WTC11 (cell line): ENCODE measurements around the gene MTSS2. TPM values are rescaled to one million over a fixed set of nuclear protein-coding genes. Genes with fewer than 3 reads are reported as not detected.
"Not testable (repeated sequence)": the region's sequence is repeated elsewhere in the genome, so short reads cannot be mapped to it uniquely, and the experiment has no call there.

ENCODE experiments used
- ATAC-seq: fragments of 200-7000 bp; cut with Tn5 transposase; 2 replicates; pipeline ENCODE4 v1.10.0; 2021; ENCODE audit warnings: mild to moderate bottlenecking, moderate library complexity
- CTCF ChIA-PET: fragments of 300-600 bp; sonication (Branson Sonifier 250); formaldehyde crosslinking; loops from one replicate; lab custom pipeline; 2021; ENCODE audit warnings: antibody characterized with exemption; lab: Charles Lee
- POLR2A ChIA-PET: fragments of 350-600 bp; sonication (Branson Sonifier 250); formaldehyde crosslinking; loops from one replicate; lab custom pipeline; 2021; ENCODE audit warnings: antibody characterized with exemption; lab: Charles Lee
- DNase-seq: peaks from one replicate; pipeline ENCODE4 v3.0.0; 2021; ENCODE audit warnings: low spot score
- H3K27ac Mint-ChIP-seq: 2 replicates; pipeline ENCODE4 v1.8.0; 2021; ENCODE audit warnings: mixed read lengths
- H3K27me3 Mint-ChIP-seq: 2 replicates; pipeline ENCODE4 v1.8.0; 2021; ENCODE audit warnings: low read depth, mild to moderate bottlenecking, moderate library complexity, mixed read lengths
- H3K36me3 Mint-ChIP-seq: 2 replicates; pipeline ENCODE4 v1.8.0; 2021; ENCODE audit warnings: mixed read lengths
- H3K4me1 Mint-ChIP-seq: 2 replicates; pipeline ENCODE4 v1.8.0; 2022; ENCODE audit warnings: mixed read lengths
- H3K4me3 Mint-ChIP-seq: 2 replicates; pipeline ENCODE4 v1.8.0; 2021; ENCODE audit warnings: mild to moderate bottlenecking, moderate library complexity, mixed read lengths
- H3K9me3 Mint-ChIP-seq: 2 replicates; pipeline ENCODE4 v1.8.0; 2021; ENCODE audit warnings: mixed read lengths
- AFF4 ChIP-seq: sonication (generic); formaldehyde crosslinking; IDR thresholded peaks from 2 replicates; pipeline ENCODE4 v1.8.1; 2023; ENCODE audit warnings: mild to moderate bottlenecking, missing genetic modification reagents, borderline replicate concordance
- E2F4 ChIP-seq: sonication (generic); formaldehyde crosslinking; IDR thresholded peaks from 2 replicates; pipeline ENCODE4 v1.8.1; 2022; ENCODE audit warnings: low read depth, mild to moderate bottlenecking, moderate library complexity, missing genetic modification reagents, borderline replicate concordance
- ELF4 ChIP-seq: sonication (generic); formaldehyde crosslinking; IDR thresholded peaks from 2 replicates; pipeline ENCODE4 v1.8.1; 2022; ENCODE audit warnings: low read depth, mild to moderate bottlenecking, moderate library complexity, missing genetic modification reagents
- ETV6 ChIP-seq: sonication (generic); formaldehyde crosslinking; IDR thresholded peaks from 2 replicates; pipeline ENCODE4 v1.8.1; 2022; ENCODE audit warnings: mild to moderate bottlenecking, missing genetic modification reagents
- JAZF1 ChIP-seq: fragments of 250-450 bp; sonication (Bioruptor Pico); IDR thresholded peaks from 2 replicates; pipeline ENCODE4 v1.9.0; 2021; ENCODE audit warnings: moderate library complexity, mild to moderate bottlenecking, inconsistent platforms
- MAX ChIP-seq: sonication (generic); formaldehyde crosslinking; IDR thresholded peaks from 2 replicates; pipeline ENCODE4 v1.8.0; 2022; ENCODE audit warnings: mild to moderate bottlenecking, missing genetic modification reagents
- OVOL2 ChIP-seq: fragments of 250-450 bp; sonication (Bioruptor Pico); IDR thresholded peaks from 2 replicates; pipeline ENCODE4 v1.9.0; 2021; ENCODE audit warnings: mild to moderate bottlenecking, borderline replicate concordance
- RORB ChIP-seq: fragments of 250-450 bp; sonication (Bioruptor Pico); IDR thresholded peaks from 2 replicates; pipeline ENCODE4 v1.9.0; 2021; ENCODE audit warnings: mild to moderate bottlenecking
- USF2 ChIP-seq: sonication (generic); formaldehyde crosslinking; IDR thresholded peaks from 2 replicates; pipeline ENCODE4 v1.8.1; 2023; ENCODE audit warnings: mild to moderate bottlenecking, missing genetic modification reagents, moderate library complexity
- total RNA-seq: library from RNA; stranded (reverse); gene quantifications from 3 replicates; pipeline ENCODE4 v1.2.3, GENCODE V29; 2021
- TF ChIP-seq, protein P1 (sequence below): sonication (generic); formaldehyde crosslinking; IDR thresholded peaks from 2 replicates; pipeline ENCODE4 v1.8.1; 2023; ENCODE audit warnings: mild to moderate bottlenecking, moderate library complexity, missing genetic modification reagents
- TF ChIP-seq, protein P2 (sequence below): sonication (generic); formaldehyde crosslinking; IDR thresholded peaks from 2 replicates; pipeline ENCODE4 v1.8.0; 2022; ENCODE audit warnings: mild to moderate bottlenecking, missing genetic modification reagents

The MTSS2 gene
- total RNA-seq, 1 experiment from 2014 or later: 28.3 TPM

- peak; percentile 66 for ATAC-seq
- H3K4me3 Mint-ChIP-seq: no peak overlapping the region
- no peaks in the 10 kb centered on the region for H3K27me3 Mint-ChIP-seq
- H3K4me1 Mint-ChIP-seq: peaks cover 5% of the 10 kb centered on the region; the same call in 1 of the 2 replicates
- no peak overlapping the region for H3K27ac Mint-ChIP-seq
- no peak for DNase-seq
- peaks cover 18% of the 10 kb centered on the region for H3K36me3 Mint-ChIP-seq
- POLR2A ChIA-PET: no interaction called here
- CTCF ChIA-PET: no interaction called here
- no peak for TF ChIP-seq MAX (CRISPR knock-in tag)
- peak; percentile 24; the same call in 1 of the 2 replicates for TF ChIP-seq ETV6 (CRISPR knock-in tag)
- TF ChIP-seq USF2 (CRISPR knock-in tag): no peak
- H3K9me3 Mint-ChIP-seq: peaks cover 16% of the 10 kb centered on the region
Measured at GRCh38 chr16:70644763-70645597, 40.9 kb downstream of the MTSS2 start.

- peaks cover 13% of the 10 kb centered on the region for H3K4me1 Mint-ChIP-seq
- H3K36me3 Mint-ChIP-seq, CTCF ChIA-PET, H3K4me3 Mint-ChIP-seq, DNase-seq, H3K9me3 Mint-ChIP-seq, H3K27me3 Mint-ChIP-seq, ATAC-seq, H3K27ac Mint-ChIP-seq: not testable (repeated sequence)
- POLR2A ChIA-PET: interaction anchor here (0.6 kb wide), 1 partner anchor 275 kb away, joined by 6 read pairs; no protein-coding TSS in a partner anchor
Measured at GRCh38 chr16:70643264-70643663, 42.6 kb downstream of the MTSS2 start.

- DNase-seq: no peak
- ATAC-seq: no peak
- peaks cover 2% of the 10 kb centered on the region for H3K36me3 Mint-ChIP-seq
- H3K27me3 Mint-ChIP-seq: no peaks in the 10 kb centered on the region
- ChIA-PET CTCF (interaction anchor here (0.7 kb wide), 1 partner anchor 213 kb away, joined by 3 read pairs; no protein-coding TSS in a partner anchor), POLR2A (no interaction called here)
- TF ChIP-seq ELF4 (CRISPR knock-in tag) (no peak), AFF4 (CRISPR knock-in tag) (no peak), OVOL2 (CRISPR knock-in tag) (no peak), E2F4 (CRISPR knock-in tag) (no peak), JAZF1 (CRISPR knock-in tag) (no peak), RORB (no peak)
- TF ChIP-seq, protein P1, sequence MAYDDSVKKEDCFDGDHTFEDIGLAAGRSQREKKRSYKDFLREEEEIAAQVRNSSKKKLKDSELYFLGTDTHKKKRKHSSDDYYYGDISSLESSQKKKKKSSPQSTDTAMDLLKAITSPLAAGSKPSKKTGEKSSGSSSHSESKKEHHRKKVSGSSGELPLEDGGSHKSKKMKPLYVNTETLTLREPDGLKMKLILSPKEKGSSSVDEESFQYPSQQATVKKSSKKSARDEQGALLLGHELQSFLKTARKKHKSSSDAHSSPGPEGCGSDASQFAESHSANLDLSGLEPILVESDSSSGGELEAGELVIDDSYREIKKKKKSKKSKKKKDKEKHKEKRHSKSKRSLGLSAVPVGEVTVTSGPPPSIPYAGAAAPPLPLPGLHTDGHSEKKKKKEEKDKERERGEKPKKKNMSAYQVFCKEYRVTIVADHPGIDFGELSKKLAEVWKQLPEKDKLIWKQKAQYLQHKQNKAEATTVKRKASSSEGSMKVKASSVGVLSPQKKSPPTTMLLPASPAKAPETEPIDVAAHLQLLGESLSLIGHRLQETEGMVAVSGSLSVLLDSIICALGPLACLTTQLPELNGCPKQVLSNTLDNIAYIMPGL (CRISPR knock-in tag): no peak
- TF ChIP-seq, protein P2, sequence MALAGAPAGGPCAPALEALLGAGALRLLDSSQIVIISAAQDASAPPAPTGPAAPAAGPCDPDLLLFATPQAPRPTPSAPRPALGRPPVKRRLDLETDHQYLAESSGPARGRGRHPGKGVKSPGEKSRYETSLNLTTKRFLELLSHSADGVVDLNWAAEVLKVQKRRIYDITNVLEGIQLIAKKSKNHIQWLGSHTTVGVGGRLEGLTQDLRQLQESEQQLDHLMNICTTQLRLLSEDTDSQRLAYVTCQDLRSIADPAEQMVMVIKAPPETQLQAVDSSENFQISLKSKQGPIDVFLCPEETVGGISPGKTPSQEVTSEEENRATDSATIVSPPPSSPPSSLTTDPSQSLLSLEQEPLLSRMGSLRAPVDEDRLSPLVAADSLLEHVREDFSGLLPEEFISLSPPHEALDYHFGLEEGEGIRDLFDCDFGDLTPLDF (CRISPR knock-in tag): no peak
- no peak overlapping the region for H3K4me3 Mint-ChIP-seq
- peaks cover 13% of the 10 kb centered on the region for H3K4me1 Mint-ChIP-seq
- no peak overlapping the region; the same call in 1 of the 2 replicates for H3K27ac Mint-ChIP-seq
- H3K9me3 Mint-ChIP-seq: 0 out of 2 replicates have a peak, but pooled peaks cover under 1% of the 10 kb centered on the region
Measured at GRCh38 chr16:70642633-70643032, 43.2 kb downstream of the MTSS2 start.
